ENCODE measurements around the gene CHRNA4.

DNA sequence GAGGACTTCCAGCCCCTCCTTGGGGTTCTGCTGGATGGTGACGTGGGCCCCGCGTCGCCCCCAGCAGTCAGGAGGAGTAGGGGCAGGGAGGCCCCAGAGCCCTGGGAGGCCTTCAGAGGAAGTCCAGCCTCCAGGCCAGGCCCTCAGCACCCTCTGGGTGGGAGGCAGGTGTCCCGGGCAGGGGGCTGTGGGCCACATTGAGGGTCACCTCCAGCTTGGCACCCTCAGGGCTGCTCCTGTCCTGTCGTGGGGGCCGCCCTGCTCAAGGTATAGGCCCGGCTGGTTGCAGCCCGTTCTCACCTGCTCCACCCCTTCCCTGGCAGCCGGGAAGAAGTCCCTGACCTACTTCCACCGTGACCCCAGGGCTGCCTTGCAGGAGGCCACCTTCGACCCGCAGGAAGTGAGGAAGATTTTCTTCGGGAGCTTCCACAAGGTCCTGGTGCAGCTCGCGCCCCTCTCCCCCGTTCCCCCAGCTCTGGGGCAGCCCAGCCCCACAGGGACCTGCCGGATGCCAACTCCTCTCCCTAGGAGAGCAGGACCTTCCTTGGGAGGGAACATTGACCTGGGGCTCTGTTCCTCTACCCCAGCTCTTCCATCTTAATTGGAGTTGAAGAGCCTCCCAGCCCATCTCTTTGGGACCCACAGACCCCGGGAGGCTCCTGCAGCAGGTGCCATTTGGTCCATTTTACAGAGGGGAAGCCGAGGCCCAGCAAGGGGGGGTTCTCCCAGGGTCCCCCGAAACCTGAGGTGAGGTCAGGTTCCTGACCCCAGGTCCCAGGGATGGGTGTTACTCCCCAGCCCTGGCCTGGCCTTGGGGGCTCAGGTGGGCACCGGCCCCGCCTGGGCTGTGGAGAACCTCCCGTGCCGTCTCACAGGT, 41.7 kb downstream of the CHRNA4 start:
- TF ChIP-seq CTCF (IDR thresholded peaks at IDR 0.05) (no peak), POLR2A (IDR thresholded peaks at IDR 0.05) (no peak)
